ENCODE measurements around the gene DRC3.

- TF ChIP-seq ZFP30 (CRISPR knock-in tag; IDR thresholded peaks at IDR 0.05) (no peak), ZNF565 (CRISPR knock-in tag; conservative IDR thresholded peaks at IDR 0.05; ENCODE audit: low read depth) (no peak), OSR1 (CRISPR knock-in tag; IDR thresholded peaks at IDR 0.05) (no peak), ISL1 (CRISPR knock-in tag; IDR thresholded peaks at IDR 0.05) (no peak), ARNTL (CRISPR knock-in tag; IDR thresholded peaks at IDR 0.05; ENCODE audit: borderline replicate concordance, low read depth) (no peak), PATZ1 (CRISPR knock-in tag; IDR thresholded peaks at IDR 0.05; ENCODE audit: borderline replicate concordance) (no peak), PPARA (CRISPR knock-in tag; IDR thresholded peaks at IDR 0.05; ENCODE audit: borderline replicate concordance) (no peak), ZC3H10 (CRISPR knock-in tag; IDR thresholded peaks at IDR 0.05) (no peak), ZNF70 (CRISPR knock-in tag; IDR thresholded peaks at IDR 0.05) (no peak), TSHZ2 (CRISPR knock-in tag; IDR thresholded peaks at IDR 0.05) (no peak), BACH2 (CRISPR knock-in tag; IDR thresholded peaks at IDR 0.05; ENCODE audit: borderline replicate concordance) (no peak)
These were observed 66.3 kb downstream of the DRC3 start, which contains the start of the genes ATPAF2 and GID4 for GRCh38 chr17:18038861-18039534.

Measured in SK-N-SH treated with all-trans-retinoic acid at 6 μM for 48 hours (cell line).